ENCODE data around the gene ZNF71.

The ZNF71 gene

GRCh38 chr19:56594783-56595547 is at the start of gene ZNF71:
Gene ZNF71 (plus strand): TSS chr19:56595302. CDS start chr19:56601559, 6,257 bp downstream.
- DNase-seq (ENCODE audit: low read depth in 3 of 3) = peak; percentile 84 to 89 (median 85)

GRCh38 chr19:56547535-56547934 is 47.6 kb upstream of the ZNF71 start:
- DNase-seq (ENCODE audit: low read depth in 3 of 3) = no peak

GRCh38 chr19:56554272-56554869 is 40.7 kb upstream of the ZNF71 start:
- DNase-seq (ENCODE audit: low read depth in 3 of 3) = no peak

GRCh38 chr19:56562766-56563165 is 32.3 kb upstream of the ZNF71 start:
- no peak for DNase-seq (ENCODE audit: low read depth in 3 of 3)

GRCh38 chr19:56566904-56567273 is 28.2 kb upstream of the ZNF71 start:
- peak in 2 of 3 experiments; percentile 6 to 48 for DNase-seq (ENCODE audit: low read depth in 3 of 3)

GRCh38 chr19:56567274-56568120 is 27.6 kb upstream of the ZNF71 start, which contains the start of gene ZNF470:
Gene ZNF470 (plus strand): TSS chr19:56567468. CDS start chr19:56570312, 2,844 bp downstream.
- DNase-seq (ENCODE audit: low read depth in 3 of 3) = peak; percentile 82 to 88 (median 83)

- no peak for DNase-seq (ENCODE audit: low read depth in 3 of 3)
These were observed 22.5 kb upstream of the ZNF71 start for GRCh38 chr19:56572589-56572988.

- DNase-seq (ENCODE audit: low read depth in 3 of 3) = no peak
These were observed 21.2 kb upstream of the ZNF71 start for GRCh38 chr19:56573914-56574313.

- no peak for DNase-seq (ENCODE audit: low read depth in 3 of 3)
These were observed 17.1 kb upstream of the ZNF71 start for GRCh38 chr19:56577719-56578602.

- DNase-seq (ENCODE audit: low read depth in 3 of 3) = no peak
These were observed 688 bp upstream of the ZNF71 start for GRCh38 chr19:56594446-56594782.

GRCh38 chr19:56595548-56595899 is 422 bp downstream of the ZNF71 start:
- DNase-seq (ENCODE audit: low read depth in 3 of 3) = no peak

GRCh38 chr19:56596676-56597075 is 1.6 kb downstream of the ZNF71 start:
- DNase-seq (ENCODE audit: low read depth in 3 of 3) = no peak

- no peak for DNase-seq (ENCODE audit: low read depth in 3 of 3)
These were observed 2.6 kb downstream of the ZNF71 start for GRCh38 chr19:56597696-56598095.

GRCh38 chr19:56601375-56601774 is 6.3 kb downstream of the ZNF71 start:
- no peak for DNase-seq (ENCODE audit: low read depth in 3 of 3)

- no peak for DNase-seq (ENCODE audit: low read depth in 3 of 3)
These were observed 8.7 kb downstream of the ZNF71 start for GRCh38 chr19:56603829-56604228.

- no peak for DNase-seq (ENCODE audit: low read depth in 3 of 3)
These were observed 13.3 kb downstream of the ZNF71 start for GRCh38 chr19:56608274-56608964.

GRCh38 chr19:56611288-56611687 is 16.2 kb downstream of the ZNF71 start:
- DNase-seq (ENCODE audit: low read depth in 3 of 3) = no peak

- DNase-seq (ENCODE audit: low read depth in 3 of 3) = no peak
These were observed 17.6 kb downstream of the ZNF71 start for GRCh38 chr19:56612737-56613136.

- DNase-seq (ENCODE audit: low read depth in 3 of 3) = no peak
These were observed 18.5 kb downstream of the ZNF71 start for GRCh38 chr19:56613639-56614038.

GRCh38 chr19:56617531-56617930 is 22.4 kb downstream of the ZNF71 start:
- no peak for DNase-seq (ENCODE audit: low read depth in 3 of 3)

- no peak for DNase-seq (ENCODE audit: low read depth in 3 of 3)
These were observed 24.0 kb downstream of the ZNF71 start for GRCh38 chr19:56619121-56619520.

Data from stimulated activated CD4-positive, alpha-beta T cell treated with anti-CD3 and anti-CD28 coated beads, TNF-alpha, amount 100 ng/mL, for 24 hours (primary cell).